ENCODE data around the gene LAPTM4A.

DNA sequence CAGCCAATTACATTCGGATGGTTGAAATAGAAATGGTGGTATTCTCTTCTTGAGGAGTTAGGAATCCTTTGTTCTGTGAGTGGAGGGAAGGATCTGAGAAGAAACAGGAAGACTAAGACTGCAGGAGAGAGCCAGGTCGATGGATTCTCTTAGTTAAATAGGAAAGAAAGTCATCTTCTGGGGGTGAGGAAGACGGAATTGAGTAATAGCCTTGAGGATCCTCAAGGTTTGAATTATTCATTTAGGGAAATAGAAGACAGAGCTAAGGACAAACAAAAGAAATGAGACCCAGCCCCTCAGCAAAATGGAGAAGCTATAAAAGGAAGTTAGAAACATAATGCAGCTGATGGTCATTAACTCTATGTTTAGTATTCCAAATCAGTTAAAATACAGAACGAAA, 1.8 kb downstream of the LAPTM4A start:
- TF ChIP-seq MXI1 (IDR thresholded peaks at IDR 0.05; ENCODE audit: low read depth, low read length) (no peak), CEBPZ (IDR thresholded peaks at IDR 0.05; ENCODE audit: low read depth, low read length) (no peak), SMC3 (IDR thresholded peaks at IDR 0.05; ENCODE audit: borderline replicate concordance, low read length) (no peak), POLR2A (IDR thresholded peaks at IDR 0.05; ENCODE audit: low read depth, low read length) (no peak), EZH2 (IDR thresholded peaks at IDR 0.05; ENCODE audit: borderline replicate concordance, control insufficient read depth, low read depth, low read length) (no peak), RFX5 (IDR thresholded peaks at IDR 0.05; ENCODE audit: low read depth, low read length) (no peak), SP1 (IDR thresholded peaks at IDR 0.05; ENCODE audit: low read depth, low read length) (no peak), FOXK2 (IDR thresholded peaks at IDR 0.05) (no peak), IKZF1 (conservative IDR thresholded peaks at IDR 0.05) (no peak), SUZ12 (IDR thresholded peaks at IDR 0.05; ENCODE audit: unreplicated experiment) (no peak), TCF12 (IDR thresholded peaks at IDR 0.05; ENCODE audit: low read depth, low read length) (no peak)
- TF ChIP-seq, protein P1, sequence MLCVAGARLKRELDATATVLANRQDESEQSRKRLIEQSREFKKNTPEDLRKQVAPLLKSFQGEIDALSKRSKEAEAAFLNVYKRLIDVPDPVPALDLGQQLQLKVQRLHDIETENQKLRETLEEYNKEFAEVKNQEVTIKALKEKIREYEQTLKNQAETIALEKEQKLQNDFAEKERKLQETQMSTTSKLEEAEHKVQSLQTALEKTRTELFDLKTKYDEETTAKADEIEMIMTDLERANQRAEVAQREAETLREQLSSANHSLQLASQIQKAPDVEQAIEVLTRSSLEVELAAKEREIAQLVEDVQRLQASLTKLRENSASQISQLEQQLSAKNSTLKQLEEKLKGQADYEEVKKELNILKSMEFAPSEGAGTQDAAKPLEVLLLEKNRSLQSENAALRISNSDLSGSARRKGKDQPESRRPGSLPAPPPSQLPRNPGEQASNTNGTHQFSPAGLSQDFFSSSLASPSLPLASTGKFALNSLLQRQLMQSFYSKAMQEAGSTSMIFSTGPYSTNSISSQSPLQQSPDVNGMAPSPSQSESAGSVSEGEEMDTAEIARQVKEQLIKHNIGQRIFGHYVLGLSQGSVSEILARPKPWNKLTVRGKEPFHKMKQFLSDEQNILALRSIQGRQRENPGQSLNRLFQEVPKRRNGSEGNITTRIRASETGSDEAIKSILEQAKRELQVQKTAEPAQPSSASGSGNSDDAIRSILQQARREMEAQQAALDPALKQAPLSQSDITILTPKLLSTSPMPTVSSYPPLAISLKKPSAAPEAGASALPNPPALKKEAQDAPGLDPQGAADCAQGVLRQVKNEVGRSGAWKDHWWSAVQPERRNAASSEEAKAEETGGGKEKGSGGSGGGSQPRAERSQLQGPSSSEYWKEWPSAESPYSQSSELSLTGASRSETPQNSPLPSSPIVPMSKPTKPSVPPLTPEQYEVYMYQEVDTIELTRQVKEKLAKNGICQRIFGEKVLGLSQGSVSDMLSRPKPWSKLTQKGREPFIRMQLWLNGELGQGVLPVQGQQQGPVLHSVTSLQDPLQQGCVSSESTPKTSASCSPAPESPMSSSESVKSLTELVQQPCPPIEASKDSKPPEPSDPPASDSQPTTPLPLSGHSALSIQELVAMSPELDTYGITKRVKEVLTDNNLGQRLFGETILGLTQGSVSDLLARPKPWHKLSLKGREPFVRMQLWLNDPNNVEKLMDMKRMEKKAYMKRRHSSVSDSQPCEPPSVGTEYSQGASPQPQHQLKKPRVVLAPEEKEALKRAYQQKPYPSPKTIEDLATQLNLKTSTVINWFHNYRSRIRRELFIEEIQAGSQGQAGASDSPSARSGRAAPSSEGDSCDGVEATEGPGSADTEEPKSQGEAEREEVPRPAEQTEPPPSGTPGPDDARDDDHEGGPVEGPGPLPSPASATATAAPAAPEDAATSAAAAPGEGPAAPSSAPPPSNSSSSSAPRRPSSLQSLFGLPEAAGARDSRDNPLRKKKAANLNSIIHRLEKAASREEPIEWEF (IDR thresholded peaks at IDR 0.05; ENCODE audit: insufficient replicate concordance, low read depth, low read length): no peak
- TF ChIP-seq, protein P2, sequence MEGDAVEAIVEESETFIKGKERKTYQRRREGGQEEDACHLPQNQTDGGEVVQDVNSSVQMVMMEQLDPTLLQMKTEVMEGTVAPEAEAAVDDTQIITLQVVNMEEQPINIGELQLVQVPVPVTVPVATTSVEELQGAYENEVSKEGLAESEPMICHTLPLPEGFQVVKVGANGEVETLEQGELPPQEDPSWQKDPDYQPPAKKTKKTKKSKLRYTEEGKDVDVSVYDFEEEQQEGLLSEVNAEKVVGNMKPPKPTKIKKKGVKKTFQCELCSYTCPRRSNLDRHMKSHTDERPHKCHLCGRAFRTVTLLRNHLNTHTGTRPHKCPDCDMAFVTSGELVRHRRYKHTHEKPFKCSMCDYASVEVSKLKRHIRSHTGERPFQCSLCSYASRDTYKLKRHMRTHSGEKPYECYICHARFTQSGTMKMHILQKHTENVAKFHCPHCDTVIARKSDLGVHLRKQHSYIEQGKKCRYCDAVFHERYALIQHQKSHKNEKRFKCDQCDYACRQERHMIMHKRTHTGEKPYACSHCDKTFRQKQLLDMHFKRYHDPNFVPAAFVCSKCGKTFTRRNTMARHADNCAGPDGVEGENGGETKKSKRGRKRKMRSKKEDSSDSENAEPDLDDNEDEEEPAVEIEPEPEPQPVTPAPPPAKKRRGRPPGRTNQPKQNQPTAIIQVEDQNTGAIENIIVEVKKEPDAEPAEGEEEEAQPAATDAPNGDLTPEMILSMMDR (IDR thresholded peaks at IDR 0.05 in 2 of 3, conservative IDR thresholded peaks at IDR 0.05 in 1 of 3; ENCODE audit: control insufficient read depth in 2 of 3, extremely low read depth in 1 of 3, insufficient read depth in 1 of 3, low read depth in 3 of 3, low read length in 3 of 3): no peak
